HG02610 (cell line): ENCODE data around the gene CIB4.
"Not testable (repeated sequence)": the region's sequence is repeated elsewhere in the genome, so short reads cannot be mapped to it uniquely, and the experiment has no call there.

Source experiments
- ATAC-seq: cut with Tn5 transposase; IDR thresholded peaks from one replicate; pipeline ENCODE4 v1.9.1; 2021; ENCODE audit warnings: mild to moderate bottlenecking, moderate library complexity; ENCODE audit not compliant: unreplicated experiment

CIB4 gene

GRCh38 chr2:26573241-26573925 lies 67.8 kb downstream of the CIB4 start:
- ATAC-seq = no peak

DNA sequence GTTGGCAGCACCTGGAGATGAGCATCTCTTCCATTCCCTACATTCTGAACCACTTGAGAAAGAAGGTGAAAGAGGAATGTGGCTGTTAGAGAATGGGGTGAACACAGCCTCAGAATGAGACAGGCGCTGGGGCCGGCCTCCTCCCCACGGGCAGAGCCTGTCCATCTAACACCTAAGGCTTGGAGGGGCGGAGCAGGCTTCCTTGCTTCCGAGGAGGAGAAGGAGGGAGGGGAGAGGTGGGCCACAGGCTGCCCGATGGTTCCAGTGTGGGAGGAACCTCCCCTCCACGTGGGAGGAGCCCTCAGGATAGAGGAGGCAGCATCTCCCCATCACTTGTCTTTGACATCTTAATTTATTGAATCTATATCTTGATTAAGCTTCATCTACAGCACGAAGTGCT lies 68.6 kb downstream of the CIB4 start:
- ATAC-seq = no peak

- no peak for ATAC-seq
Observed at GRCh38 chr2:26571316-26571715, 69.8 kb downstream of the CIB4 start.

- no peak for ATAC-seq
Observed at GRCh38 chr2:26570083-26570430, 71.1 kb downstream of the CIB4 start.

DNA sequence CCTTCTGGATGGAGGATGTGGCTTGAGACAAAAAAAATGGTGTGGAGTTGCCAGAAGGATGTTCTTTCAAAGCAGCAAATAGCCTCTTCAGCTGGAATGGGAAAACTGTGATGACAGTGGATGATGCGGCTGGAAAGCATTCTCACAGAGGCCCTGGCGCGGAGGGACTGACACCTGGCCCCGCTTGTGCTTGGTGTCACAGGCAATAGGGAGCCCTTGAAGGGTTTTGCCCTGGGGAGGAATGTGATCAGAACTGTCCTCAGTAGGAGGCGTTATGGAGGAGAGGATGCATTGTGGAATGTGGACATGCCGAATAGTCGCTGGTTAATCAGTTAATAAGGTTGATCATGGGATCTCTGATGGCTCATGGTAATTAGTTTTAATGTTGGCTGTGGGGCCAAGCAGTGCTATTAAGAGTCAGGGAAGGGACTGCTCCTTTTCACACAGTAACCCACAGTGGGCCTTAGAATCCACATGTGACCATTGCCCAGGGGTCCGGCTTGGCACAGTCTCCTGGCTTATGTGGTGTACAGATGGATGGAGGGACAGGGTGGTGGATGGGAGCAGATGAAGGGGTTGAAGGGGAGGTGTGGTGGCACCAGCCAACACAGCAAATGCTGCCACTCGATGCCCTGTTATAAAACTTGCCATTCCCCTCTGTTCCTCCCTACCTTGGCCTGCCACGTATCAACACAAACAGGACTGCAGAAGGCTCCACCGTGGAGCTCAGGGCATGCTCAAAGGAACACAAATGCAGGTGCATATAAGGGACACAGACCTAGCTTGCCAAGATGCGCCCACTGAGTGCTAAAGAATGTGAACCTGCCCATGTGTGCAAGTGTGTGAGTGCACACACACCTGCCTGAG lies 71.7 kb downstream of the CIB4 start:
- ATAC-seq = no peak

- no peak for ATAC-seq
Observed at GRCh38 chr2:26568076-26568890, 72.9 kb downstream of the CIB4 start.

DNA sequence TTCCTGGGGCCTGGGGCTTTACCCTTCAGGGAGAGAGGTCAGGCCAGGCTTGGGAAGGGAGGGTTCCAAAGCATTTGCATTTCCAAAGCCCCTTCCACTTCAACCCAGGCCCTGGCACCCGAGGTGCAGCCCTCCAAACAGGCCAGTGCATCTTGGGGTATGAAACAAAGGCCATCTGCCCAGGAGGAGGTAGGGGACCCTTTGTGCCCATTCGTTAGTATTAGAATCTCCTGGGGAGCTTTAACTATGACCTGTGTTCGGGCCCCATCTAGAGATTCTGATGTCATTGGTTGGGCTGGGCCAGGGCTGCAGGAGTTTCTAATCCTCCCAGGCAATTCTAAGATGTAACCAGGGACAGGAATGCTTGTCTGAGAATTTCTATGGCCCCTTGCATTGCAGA lies 73.6 kb downstream of the CIB4 start:
- ATAC-seq = no peak

DNA sequence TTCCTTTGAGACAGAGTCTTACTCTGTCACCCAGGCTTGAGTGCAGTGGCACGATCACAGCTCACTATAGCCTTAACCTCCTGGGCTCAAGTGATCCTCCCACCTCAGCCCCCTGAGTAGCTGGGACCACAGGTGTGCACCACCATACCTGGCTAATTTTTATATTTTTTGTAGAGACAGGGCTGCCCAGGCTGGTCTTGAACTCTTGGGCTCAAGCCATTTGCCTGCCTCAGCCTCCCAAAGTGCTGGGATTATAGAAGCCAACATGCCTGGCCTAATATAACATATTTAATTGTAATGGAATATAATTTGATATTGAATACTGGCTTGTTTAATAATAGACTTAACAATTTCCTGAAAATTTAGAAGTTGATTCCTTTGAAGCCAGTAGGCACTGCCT lies 74.4 kb downstream of the CIB4 start:
- ATAC-seq = not testable (repeated sequence)

GRCh38 chr2:26566081-26566375 lies 75.1 kb downstream of the CIB4 start:
- no peak for ATAC-seq

DNA sequence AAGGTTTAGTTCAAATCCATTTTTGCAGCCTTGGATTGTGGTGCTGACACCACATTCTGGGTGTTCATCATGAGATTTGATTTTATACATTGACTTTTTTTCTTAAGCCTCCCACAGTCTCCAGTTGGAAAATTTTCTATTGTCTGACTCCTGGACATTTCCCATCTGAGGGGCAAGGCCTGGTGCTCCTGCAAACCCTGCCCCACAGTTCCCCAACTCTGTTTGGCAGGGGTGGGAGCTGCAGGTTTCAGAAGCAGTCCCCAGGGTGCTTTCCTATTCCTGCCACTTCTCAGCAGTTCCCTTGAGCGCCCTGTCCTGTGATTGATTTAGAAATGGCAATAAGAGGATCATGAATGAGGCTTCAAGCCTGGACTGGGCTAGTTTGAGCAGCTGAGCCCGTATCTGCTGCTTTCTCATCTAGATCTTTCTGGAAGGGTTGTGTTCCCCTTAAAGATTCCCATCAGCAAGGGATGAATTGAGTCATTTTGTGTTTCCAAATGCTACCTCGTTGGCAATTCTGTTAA lies 77.0 kb downstream of the CIB4 start:
- no peak for ATAC-seq

DNA sequence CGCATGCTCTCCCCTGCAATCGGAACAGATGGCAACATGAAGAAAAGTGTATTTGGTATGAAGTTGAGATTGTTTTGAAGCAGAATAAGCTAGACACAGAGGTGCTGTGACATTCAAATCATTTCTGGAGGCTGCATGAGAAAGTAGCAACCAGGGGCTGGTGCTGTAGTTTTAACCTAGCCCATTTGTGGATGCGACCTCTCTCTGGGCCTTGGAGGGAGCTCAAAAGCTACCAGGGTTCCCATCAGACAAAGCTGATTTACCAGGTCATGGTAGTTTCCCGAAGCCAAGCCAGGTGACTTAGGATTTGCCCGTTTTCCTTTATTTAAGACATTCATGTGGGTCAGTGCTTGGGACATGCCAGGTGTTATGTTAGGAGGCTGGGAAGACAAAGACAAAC lies 77.5 kb downstream of the CIB4 start:
- no peak for ATAC-seq

GRCh38 chr2:26562811-26563645 lies 78.1 kb downstream of the CIB4 start:
- ATAC-seq = no peak

- ATAC-seq = no peak
Observed at GRCh38 chr2:26561918-26562810, 79.0 kb downstream of the CIB4 start.

- no peak for ATAC-seq
Observed at GRCh38 chr2:26561376-26561775, 79.8 kb downstream of the CIB4 start.

GRCh38 chr2:26560892-26561291 lies 80.3 kb downstream of the CIB4 start:
- ATAC-seq = no peak

GRCh38 chr2:26559556-26559955 lies 81.6 kb downstream of the CIB4 start:
- ATAC-seq = no peak

- no peak for ATAC-seq
Observed at GRCh38 chr2:26559044-26559405, 82.1 kb downstream of the CIB4 start.

DNA sequence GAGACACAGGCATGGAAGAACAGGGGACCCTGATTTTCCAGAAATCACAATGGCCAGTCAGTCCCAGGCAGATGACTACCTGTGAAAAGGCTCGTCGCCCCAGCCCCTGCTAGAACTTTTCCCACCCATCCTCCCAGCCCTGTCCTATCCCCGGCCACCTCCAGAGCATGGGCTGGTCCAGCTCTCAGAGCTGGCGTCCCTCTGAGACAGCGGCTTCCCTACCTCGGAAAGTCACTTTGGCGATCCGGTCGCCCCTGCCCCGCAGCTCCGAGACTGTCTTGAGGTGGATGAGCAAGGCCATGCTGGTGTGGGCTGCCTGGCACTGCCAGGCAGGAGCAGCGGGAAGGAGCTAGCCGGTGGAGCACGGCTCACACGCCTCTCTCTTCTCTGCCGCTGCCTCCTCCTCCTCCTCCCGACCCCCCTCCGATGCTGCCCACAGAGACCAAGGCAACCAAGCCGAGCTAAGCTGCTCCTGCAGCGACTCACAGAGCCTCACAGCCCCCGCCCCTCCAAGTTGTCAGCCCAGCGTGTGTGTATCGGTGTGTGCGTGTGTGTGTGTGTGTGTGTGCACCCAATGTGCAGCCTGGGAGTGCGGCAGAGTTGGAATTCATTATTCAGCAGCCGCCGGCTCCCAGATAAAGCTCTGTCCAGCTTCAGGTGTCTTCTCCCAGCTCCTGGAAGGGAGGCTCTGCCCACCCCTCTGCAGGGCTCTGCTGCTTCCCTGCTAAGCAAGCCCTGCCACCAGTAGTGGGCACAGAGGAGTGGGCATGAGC lies 82.7 kb downstream of the CIB4 start:
- no peak for ATAC-seq
